ENCODE data around the gene EFNA5.

DNA sequence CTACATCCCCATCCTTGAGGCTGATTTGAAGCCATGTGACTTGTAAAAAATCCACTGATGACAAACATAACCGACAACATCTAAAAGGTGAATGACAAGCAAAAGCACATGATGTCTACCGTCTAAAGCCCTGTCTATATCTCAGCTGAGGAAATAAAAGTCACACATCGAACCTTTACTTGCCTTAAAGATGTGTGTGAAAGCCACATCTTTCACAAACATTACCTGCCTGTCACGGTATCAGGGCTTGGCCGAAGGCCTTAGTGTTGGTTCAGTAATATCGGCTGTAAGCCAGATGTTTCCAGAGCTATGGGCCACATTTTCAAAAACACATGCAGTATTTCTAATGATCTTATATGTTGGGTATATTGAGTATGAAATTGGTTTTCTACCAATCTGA, 125.8 kb downstream of the EFNA5 start:
- TF ChIP-seq, protein P1, sequence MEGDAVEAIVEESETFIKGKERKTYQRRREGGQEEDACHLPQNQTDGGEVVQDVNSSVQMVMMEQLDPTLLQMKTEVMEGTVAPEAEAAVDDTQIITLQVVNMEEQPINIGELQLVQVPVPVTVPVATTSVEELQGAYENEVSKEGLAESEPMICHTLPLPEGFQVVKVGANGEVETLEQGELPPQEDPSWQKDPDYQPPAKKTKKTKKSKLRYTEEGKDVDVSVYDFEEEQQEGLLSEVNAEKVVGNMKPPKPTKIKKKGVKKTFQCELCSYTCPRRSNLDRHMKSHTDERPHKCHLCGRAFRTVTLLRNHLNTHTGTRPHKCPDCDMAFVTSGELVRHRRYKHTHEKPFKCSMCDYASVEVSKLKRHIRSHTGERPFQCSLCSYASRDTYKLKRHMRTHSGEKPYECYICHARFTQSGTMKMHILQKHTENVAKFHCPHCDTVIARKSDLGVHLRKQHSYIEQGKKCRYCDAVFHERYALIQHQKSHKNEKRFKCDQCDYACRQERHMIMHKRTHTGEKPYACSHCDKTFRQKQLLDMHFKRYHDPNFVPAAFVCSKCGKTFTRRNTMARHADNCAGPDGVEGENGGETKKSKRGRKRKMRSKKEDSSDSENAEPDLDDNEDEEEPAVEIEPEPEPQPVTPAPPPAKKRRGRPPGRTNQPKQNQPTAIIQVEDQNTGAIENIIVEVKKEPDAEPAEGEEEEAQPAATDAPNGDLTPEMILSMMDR (IDR thresholded peaks at IDR 0.05): no peak
- TF ChIP-seq POLR2A (IDR thresholded peaks at IDR 0.05): no peak
- peak in 2 of 3 donors; percentile 18 to 22 for TF ChIP-seq POLR2AphosphoS5 (IDR thresholded peaks at IDR 0.05)
